HG03432 (cell line): Measurements from ENCODE around the gene OSM.

Source experiments
- ATAC-seq: cut with Tn5 transposase; IDR thresholded peaks from one replicate; pipeline ENCODE4 v1.9.1; 2021; ENCODE audit warnings: mild to moderate bottlenecking, moderate library complexity; ENCODE audit not compliant: unreplicated experiment

The OSM gene

DNA sequence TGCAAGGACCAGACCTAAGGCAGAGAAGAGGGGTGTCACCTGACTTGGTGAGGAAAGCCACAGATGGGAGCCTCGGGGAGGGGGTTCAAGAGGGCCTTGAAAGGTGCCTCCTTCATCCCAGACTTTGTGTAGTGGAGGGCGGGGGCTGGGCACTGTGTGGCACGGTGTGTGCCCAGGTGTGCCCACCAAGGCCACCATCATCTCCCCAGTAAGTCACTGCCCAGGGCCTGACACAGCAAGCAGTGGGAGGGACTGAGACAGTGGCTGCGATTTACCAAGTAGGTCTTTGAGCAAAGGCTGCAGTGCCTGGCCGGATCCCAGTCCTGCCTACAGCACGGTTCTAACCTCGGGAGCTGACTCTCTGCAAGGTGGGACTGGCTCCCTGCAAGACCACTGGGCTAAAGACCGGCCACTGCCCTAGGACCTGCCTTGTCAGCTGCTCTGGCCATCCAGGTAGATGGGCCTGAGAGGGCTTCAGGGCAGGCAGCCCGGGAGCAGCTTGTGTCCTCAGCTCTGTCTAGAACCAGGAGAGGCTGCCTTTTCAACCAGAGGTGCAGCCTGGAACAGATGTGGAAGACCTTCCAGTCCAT, 1.4 kb downstream of the OSM start:
- no peak for ATAC-seq

DNA sequence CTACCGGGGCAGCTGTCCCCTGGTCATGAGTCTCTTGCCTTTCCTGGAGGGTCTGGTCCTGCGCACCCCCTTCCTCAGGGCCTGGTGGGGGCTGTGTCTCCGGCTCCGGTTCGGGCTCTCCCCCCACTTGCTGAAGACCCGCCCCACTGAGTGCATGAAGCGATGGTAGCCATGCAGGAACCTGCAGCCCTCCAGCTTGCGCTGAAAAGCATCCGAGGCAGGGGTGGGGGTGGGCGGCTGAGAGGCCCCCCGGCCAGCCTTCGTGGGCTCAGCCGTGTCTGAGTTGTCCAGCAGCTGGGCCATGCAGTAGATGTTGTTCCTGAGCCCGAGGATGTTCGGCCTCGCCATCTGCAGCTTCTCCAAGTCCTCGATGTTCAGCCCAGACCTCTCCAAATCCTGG, 2.8 kb downstream of the OSM start:
- ATAC-seq: no peak

DNA sequence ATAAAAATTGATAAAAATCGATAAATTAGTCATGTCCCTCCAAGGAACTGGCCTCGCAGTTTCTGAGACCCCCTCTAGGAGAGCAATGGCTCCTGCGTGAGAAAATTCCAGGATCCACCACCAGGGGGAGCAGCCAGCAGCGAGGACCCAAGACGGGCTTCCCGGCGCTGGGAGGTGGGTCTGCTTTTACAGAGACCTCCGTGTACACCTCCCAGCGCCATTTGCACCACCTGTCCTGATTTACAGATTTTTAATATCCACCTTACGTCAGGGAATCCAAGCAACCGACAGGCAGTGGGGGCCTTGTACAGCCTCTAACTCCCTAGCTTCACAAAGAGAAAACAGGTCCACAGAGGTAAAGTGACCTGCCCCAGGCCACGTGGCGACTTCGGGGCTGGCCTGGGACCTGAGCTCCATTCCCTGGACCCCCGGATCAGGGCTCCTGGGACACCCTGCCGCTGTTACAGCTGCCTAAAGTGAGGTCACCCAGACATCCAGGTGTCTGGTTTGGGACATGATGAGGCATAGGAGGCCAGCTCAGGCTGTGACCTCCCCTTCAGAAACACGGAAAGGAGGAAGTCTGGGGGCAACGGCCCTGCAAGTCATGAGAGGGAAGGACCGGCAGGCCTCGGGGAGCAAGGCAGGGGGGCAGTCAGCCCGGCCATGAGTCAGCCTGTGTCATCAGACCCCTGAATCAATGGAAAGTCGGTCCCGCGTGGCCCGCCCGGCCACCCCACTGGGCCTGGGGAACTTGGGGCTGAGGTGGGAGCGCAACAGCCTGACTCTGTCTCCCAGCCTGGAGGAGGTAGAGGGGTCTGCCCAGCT, 3.5 kb downstream of the OSM start:
- no peak for ATAC-seq

DNA sequence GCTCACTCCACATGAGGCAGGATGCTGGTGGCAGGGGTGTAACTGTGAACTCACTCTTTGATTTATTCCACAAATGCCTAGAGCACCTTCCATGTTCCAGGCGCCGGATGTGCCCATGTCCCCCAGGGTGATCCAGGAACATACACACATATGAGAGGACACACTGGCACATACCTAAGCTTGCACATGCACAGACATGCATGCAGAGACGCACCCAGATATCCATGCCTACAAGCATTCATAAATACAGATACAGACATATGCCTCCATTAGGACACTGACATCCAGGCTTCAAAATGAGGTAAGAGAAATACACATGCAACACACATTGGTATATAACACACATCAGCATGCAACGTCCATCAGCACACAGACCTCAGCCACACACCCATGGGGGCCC, 4.5 kb downstream of the OSM start:
- ATAC-seq: no peak

DNA sequence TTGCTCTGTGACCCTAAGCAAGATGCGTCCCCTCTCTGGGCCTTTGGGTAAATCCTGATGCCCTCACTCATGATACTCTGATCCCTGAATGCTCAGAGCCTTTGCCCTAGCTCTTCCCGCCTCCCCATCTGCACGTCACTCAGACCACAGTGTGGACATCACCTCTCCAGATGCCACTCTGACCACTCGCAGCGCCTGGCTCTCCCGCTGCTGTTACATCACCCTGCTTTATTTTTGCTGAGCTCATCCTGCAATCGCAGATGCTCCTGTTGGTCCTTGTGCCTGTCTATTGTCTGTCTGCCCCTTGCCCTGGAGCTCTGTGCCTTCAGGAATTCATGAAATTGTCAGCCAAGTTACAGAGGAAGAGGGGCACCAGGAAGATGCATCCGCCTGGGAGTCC, 5.5 kb downstream of the OSM start:
- no peak for ATAC-seq

DNA sequence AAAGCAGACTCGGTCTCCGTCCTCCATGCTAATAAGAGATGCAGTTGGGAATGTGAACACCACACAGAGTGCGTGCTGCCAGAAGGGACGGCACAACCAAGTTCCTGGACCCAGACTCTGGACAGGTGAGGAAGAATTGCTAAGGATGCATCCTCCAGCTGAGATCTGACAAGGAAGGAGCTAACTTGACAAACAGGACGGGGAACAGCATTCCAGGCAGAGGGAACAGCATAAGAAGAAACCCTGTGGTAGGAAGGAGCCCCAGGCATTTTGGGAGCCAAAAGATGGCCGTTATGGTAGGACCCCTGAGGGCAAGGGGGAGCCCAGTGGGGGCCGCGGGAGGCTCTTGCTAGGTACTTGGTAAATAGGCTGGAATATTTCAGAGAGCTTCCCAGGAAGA, 6.0 kb downstream of the OSM start:
- no peak for ATAC-seq

DNA sequence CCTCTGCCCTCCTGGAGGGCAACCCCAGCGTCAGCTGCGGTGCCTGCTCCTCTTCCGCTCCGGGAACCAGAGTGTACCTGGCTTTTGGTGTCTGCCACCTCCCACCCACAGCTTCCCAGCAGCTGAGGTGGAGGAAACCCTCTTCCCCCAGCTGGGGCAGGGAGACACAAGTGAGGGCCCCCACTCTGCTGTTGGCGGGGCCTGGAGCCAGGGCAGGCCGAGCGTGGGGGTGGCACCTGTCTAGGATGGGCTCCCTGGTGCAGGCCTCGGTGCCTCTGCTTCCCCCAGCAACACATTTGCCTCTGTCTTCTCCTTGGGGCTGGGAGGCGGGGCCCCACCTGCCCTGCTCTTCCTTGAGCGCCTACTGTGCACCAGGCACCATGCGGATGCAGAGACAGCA, 6.4 kb downstream of the OSM start:
- no peak for ATAC-seq

DNA sequence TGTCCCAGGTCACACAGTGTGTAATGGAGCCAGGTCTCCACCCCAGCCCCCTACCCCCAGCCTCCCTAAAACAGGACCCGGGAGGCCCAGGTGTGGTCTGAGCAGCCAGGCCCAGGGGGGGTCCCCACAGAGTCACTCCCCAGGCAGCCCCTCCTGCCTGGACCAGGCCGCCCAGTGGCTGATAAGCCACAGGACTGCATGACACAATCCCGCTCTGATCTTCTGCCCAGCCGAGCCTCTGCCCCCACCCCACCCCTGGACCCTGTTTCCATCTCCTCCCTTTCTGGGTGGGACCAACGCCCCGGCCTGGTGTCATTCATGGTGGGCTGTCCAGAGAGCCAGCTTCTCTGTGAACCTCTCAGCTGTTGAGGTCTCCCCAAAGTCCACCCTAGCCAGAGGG, 12.3 kb downstream of the OSM start:
- ATAC-seq: no peak

DNA sequence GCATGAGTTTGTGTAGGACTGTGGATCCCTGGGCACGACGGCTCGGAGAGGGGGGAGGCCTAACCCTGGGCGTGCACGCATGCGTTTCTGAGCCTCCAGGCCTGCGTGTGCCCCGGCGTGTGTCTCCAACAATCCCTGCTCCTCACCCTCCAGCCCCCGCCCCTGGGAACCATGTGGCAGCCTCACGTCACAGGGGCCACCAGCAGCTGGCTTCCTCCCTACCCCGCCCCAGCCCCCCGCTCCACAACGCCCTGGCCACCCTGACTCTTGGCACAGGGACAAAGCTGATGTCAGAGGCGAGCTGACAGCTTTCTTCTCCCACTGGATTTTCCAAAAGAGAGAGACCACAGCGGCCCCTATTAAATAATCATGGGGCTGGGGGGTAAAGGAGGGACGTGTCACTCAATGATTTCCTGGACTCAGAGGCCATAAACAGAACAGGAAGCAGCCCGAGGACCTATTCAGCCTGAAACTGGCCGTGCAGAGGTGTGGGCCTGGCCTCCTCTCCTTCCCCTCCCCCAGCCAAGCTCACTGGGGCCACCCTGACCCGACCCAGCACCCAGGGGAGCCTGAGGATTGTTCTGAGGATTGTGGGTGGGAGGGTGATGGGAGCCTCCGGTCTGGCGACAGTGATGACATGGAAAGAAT, 13.3 kb downstream of the OSM start:
- ATAC-seq: no peak

DNA sequence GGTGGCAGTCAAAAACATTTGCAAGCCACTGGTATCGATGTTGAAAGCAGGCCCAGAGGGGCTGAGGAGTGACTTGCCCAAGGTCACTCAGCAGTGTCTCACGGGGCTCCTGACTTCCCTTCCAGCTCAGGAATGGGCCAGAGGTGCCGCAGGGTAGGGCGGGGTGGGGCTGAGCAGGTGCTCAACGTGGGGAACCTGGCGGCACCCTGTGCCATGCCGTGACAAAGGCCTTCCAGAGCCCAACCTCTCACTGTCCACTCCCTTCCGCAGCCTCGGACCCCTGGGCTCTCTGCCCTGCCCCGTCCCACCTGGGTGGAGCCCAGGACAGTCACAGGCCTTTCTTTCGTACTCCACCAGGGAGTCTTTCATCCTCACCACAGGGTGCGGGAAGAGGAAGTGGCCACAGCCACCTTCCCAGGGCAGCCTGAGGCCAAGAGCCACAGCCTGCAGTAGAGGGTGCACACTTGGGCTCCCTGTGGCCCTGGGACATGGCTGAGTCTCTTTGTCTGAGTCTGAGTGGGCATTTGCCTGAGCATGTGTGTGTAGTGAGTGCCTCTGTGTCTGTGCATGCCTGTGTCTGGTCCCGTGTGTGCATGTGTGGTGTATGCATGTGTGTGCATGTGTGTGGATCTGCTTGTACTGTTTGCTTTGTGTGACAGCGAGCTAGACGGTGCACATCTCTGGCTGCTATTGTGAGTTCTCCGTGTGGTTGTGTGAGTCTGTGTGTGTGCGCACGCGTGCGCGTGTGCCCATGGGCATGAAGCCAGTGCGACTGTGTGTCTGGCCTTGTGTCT, 14.0 kb downstream of the OSM start:
- no peak for ATAC-seq

DNA sequence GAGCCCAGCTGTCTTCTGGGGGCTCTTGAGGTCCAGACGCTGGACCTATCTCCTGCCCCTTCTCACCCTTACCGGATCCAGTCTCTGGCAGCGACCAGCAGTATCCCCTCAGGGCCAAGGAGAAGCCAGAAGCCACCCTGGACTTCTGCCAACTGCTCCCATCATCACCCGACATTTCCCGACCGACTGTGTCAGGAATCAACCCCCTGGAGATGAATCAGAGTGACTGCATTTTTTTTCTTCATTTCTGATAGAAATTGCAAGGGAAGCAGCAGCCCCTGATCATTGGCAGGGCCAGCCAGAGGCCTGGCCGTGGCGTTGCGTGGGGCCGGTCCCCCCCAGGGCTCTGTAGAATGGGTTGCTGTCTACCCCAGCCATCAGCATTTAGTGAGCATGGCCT, 14.9 kb downstream of the OSM start:
- no peak for ATAC-seq

DNA sequence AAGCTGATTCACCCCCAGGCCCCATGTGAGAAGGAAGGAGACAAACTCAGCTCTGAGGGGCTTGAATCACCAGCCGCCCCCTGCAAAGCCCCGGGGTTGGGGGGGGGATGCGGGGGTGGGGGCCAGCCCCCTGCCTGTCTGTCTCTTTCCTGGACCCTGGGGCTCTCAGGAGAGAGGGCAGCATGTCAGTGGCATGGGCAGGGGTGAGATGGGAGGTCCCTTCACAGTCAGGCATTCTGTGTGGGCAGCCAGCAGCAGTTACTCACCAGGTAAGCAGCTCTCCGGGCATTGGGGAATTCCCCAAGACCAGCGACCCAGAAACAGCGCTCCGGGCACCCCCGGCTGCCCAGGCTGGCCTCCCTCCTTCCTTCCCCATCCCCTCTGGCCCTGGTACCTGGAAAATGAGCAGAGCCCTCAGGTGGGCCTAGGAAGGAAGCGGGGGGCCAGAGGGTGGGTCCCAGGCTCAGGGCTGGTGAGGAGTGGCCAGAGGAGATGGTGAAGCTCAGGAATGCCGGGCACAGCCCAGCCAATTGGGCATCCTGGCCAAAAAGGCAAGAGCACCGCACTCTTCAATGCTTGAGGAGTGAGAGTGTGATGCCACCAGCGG, 15.9 kb downstream of the OSM start:
- ATAC-seq: no peak

DNA sequence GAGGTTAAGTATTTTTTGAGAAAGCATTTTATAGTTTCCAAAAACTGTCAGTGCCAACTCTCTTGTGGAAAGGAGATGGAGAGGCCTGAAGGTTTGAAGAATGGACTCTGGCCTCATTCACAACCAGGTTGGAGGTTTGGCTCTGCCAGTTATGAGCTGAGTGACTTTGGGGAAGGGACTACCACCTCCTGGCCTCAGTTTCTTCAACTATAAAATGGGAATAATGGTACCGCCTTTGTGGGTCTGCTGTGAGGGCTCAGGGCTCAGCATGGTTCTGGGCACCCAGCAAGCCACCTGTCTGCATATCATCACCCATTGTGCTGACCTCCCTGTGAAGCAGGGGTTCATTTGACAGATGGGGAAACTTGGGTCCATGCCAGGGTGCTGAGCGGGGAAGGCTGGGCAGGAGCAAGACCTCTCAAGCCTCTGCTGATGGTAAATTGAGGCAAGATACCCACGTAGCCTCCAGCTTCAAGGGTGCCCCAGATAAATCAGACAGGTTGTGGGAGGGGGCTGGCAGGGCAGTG, 16.5 kb downstream of the OSM start:
- ATAC-seq: no peak

DNA sequence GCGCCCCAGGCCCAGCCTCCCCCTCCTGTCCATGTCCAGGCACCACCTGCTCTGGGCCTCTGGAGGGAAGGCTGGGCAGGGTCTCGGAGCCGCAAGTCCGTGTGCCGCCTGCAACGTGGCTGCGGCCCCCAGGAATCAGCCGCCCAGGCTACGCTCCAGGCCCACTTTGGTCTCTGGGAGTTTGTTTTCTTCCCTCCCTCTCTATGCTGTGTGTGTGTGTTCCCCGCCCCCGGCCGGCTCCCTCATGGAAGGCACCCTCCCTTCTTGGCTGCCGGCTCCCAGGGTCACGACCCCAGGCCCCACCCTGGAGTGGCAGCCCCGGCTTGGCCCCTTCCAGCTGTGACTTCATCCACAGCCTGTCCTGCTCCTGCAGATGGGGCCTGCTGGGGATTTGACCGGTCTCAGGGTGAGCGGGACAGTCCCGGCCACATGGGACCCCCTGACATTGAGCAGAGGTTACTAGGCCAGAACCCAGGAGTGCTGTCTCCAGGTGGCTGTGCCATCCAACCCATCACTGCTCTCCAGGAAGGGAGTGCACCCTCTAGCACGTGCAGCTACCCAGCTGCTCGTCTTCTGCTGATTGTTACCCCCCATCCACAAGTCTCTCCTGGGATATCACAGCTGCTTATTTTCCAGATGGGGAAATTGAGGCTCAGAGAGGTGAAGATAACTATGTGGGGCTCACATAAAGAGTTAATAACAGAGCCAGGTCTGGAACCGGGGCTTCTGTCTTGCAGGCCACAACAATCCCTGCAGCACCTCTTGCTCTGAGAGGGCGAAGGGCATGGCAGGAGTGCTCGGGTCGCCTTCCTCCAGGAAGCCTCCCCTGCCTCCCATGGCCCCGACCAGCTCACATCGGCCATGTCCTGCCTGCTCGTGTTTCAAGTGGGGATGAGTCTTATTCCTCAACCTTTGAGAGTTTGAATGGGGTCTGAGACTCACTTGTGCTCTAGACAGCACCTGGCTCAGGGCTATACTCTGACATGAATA, 17.3 kb downstream of the OSM start:
- ATAC-seq: no peak

DNA sequence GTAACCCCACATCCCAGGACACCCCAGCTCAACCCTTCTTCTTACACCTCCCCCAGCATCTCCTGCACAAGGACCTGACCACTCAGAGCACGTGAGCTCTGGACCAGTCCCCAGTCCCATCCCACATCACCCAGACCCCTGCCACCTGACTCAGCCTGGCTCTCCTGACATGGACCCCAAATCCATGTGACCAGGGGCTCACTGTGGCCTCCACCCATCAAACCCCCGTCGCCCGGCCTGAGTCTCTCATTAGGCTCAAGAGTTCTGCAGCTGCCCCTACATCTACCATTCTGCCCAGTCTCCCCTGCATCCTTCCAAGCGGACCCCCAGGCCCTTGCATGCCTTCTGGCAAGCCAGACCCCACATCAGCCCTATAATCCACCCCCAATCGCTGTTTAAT, 18.2 kb downstream of the OSM start:
- no peak for ATAC-seq

DNA sequence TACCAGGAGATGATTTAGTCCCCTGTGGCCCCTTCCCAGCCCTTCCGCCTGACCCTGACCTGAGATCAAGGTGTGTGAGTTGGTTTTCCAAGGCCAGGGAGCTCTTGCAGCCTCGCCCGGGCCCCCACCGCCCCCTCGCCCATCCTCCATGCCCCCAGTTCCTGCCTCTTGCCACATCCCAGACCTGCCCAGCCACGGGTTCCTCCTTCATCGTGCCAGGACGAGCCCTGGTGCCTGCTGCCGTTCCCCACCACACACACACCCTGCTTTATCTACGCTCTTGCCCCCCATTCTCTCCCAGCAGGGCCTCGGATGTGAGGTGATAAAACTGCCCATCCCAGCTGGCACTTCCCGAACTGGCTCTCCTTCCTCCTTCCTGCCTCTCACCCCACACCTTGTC, 18.7 kb downstream of the OSM start:
- no peak for ATAC-seq

DNA sequence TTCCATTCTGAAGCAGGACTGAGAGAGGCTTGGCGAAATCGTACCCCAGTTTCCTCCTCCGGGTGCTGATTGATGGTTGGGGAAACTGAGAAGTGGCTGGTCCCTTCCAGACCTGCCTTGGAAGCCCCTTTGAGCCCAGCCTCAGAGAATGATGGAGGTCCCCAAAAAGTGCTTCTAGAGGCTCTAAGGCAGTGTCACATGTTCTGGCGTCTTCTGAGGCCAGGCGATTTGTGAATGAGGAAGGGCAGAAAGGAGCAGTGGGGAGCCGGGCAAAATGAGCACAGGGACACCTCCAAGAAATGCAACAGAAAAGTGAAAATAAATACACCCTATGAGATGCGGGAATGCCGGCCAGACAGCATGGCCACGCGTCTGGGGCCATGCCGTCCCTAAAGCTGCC, 19.1 kb downstream of the OSM start:
- no peak for ATAC-seq

DNA sequence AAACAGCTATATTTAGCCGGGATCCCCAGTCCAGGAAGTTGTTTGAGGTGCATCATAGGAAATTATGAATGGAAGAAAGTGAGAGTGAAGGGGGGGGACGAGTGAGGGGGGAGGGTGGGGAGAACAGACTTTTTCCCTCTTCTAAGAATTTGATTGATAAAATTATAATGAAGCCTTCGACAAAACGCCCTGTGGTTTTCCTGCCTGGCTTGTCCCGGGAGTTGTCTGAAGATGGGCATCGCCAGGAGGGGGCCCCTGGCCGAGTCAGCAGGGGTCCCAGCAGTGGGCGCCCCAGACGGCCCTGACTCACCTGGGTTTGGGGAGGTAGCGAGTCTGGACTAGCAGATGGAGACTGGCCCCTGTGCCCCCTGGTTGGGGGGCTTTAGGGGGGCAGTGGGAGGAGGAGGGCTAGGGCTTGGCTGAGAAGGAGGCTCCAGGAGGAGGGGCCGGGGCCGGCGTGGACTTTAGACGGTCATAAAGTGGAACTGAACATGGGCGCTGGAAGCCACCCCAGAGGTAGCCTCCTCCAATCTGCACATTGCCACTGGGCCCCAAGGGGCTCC, 19.8 kb downstream of the OSM start:
- no peak for ATAC-seq
